Hippocampal formation (tissue), 2 donors: ENCODE measurements around the gene NOS1.
A peak's percentile ranks its signal among the peaks of the same experiment; 100 is the strongest.
"Not testable (repeated sequence)": the region's sequence is repeated elsewhere in the genome, so short reads cannot be mapped to it uniquely, and the experiment has no call there.

Source experiments
- DNase-seq, 2 donors: peaks; one replicate each; lab custom pipeline; 2025; lab: John Stamatoyannopoulos, UW

Gene NOS1

DNA sequence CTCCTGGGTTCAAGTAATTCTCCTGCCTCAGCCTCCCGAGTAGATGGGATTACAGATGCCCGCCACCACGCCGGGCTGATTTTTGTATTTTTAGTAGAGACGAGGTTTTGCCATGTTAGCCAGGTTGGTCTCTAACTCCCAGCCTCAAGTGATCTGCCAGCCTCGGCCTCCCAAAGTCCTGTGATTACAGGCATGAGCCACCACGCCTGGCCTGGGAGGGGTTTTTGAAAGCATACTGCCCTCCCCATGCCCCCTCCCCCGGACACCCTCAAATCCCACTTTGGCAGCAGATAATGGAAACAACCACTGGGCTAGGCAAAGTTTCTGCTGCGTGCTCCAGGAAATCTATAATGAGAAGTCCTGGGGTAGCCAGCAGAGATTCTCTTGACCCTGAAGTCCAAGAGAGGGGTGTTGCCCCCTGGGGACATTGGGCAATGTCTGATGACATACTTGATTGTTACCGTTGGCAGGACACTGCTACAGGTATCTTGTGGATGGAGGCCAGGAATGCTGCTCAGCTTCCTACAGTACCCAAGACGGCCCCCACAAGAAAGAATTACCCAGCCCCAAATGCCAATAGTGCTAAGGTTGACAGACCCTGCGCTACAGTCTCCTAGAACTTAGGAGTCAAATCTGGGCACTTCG lies 152.5 kb downstream of the NOS1 start:
- no peak for DNase-seq

DNA sequence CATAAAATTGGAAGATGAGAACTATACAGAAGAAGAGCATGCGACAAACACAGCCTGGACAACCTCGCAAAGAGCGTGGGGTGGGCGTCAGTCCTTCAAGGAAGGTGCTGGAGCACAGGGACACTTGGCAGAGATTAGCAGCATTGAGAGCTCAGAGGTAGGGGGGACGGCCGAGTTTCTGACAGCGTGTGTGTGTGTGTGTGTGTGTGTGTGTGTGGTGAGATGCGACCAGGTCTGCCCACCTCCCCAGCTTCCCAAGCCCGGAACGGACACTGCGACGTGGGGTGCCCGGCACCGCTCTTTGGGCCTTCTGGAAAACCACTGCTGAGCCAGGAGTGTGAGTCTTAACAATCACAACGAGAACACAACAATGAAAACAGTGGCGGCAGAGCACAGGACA lies 153.2 kb downstream of the NOS1 start:
- DNase-seq: no peak

DNA sequence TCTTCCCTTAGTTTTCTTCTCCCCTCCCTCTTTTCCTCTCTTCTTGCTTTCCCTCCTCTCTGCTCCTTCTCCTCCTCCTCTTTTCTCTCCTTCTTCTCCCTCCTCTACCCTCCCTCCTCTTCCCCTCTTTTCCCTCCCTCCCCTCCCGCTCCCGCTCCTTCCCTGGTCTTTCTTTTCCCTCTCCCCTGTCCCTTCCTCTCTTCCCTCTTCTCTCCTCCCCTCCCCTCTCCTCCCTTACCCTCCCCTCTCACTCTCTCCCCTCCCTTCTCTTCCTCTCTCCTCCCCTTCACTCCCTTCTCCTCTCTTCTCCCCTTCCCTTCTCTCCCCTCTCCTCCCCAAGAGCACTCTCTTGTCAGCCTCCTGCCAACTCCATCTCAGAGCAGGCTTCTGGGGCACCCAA lies 153.8 kb downstream of the NOS1 start:
- no peak for DNase-seq

DNA sequence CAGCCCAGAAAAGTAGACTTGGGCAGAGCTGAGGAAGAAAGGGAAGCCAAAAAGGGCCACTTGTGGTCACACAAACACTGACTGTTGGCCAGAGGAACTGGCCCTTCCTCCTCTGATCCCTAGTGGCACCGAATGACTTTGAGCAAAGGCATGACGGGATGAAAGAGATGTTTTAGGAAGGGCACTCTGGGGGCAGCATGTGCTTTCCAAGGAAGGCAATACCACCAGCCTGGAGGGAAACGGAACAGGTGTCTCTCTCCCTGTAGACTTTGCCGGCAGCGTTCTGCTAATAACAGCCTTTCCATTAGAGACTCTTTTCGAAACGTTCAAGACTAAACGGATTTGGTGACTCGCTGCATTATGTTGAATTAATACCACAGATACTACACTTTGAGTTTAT lies 158.9 kb downstream of the NOS1 start:
- no peak for DNase-seq

DNA sequence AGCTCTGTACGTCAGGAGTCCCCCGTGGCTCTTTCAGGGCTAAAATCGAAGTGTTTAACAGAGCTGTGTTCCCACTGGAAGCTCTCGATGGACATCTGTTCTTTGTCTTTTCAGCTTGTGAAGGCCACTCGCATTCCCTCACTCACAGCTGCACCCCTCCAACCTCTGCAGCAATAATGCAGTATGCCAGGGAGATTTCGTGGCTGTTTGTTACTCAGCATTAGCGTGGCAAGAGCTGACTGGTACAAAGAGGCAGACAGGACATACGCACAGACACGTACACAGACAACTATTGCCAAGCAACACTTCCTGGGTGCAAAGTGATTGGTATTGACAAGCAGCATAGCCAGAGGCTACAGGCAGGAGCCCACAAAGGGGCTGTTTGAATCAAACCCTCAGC lies 159.4 kb downstream of the NOS1 start:
- DNase-seq: no peak

DNA sequence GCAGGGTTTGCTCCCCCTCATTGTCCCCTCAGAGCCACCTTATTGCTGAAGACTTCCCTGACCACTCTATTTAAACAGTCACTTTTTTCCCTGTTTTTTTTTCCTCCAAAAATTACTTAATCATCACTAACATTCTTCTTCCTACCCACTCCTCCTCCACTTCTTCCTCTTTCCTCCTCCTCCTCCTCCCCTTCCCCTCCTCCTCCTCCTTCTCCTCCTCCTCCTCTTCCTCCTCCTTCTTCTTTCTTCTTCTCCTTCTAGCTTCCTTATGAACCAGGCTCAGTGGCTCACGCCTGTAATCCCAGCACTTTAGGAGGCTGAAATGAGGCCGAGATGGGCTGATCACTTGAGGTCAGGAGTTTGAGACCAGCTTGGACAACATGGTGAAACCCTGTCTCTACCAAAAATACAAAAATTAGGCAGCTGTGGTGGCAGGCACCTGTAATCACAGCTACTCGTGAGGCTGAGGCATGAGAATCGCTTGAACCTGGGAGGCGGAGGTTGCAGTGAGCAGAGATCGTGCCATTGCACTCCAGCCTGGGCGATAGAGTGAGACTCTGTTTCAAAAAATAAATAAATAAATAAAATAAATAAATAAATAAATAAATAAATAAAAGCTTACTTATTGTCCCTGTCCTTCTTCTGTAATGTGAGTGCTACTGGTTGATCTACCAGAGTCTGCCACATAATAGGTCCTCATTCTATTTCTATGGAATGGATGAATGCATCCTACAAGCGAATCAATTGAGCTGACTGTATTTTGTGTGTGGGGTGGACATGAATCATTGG lies 161.3 kb downstream of the NOS1 start:
- DNase-seq: not testable (repeated sequence)

DNA sequence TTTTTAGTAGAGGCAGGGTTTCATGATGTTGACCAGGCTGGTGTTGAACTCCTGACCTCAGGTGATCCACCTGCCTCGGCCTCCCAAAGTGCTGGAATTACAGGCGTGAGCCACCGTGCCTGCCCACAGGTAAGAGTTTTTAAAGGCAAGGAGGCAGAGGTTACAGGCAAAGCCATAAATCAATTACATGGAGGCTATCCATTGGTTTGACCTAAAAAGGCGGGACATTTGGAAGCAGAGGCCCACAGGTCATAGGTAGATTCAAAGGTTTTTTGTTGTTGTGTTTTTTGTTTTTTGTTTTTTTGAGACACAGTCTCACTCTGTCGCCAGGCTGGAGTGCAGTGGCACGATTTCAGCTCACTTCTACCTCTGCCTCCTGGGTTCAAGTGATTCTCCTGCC lies 165.1 kb downstream of the NOS1 start:
- DNase-seq: not testable (repeated sequence)

DNA sequence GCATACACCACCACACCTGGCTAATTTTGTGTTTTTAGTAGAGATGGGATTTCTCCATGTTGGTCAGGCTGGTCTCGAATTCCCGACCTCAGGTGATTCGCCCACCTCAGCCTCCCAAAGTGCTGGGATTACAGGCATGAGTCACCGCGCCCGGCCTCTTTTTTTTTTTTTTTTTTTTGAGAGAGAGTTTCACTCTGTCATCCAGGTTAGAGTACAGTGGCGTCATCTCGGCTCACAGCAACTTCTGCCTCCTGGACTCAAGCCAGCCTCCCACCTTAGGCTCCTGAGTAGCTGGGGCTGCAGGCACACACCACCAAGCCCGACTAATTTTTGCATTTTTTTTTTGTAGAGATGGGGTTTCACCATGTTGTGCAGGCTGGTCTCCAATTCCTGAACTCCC lies 166.4 kb downstream of the NOS1 start:
- DNase-seq: not testable (repeated sequence)

DNA sequence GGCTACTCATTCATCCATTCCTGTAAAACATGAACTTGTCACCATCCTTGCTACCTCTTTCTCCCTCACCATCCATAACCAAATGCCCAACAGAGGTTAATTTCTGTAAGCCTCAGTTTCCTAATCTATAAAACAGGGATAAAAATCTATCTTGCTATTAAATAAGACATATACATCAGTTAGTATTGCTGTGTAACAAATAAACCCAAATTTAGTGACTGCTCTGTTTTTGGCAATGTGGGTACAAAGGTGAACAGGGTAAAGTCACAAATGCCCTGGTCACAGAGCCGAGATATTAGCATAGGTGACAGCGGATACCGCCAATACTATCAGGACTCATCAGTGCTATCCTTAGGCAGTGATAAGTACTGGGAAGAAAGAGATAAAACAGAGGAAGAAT lies 167.5 kb downstream of the NOS1 start:
- DNase-seq: no peak

DNA sequence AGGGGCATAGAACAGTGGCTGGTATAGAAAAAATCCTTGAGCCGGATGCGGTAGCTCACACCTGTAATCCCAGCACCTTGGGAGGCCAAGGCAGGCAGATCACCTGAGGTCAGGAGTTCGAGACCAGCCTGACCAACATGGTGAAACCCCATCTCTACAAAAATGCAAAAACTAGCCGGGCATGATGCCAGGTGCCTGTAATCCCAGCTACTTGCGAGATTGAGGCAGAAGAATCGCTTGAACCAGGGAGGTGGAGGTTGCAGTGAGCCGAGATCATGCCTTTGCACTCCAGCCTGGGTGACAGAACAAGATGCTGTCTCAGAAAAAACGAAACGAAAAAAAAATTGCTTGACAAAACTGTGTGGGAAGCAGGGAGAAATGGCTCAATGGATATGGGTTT lies 168.8 kb downstream of the NOS1 start:
- DNase-seq: not testable (repeated sequence)

DNA sequence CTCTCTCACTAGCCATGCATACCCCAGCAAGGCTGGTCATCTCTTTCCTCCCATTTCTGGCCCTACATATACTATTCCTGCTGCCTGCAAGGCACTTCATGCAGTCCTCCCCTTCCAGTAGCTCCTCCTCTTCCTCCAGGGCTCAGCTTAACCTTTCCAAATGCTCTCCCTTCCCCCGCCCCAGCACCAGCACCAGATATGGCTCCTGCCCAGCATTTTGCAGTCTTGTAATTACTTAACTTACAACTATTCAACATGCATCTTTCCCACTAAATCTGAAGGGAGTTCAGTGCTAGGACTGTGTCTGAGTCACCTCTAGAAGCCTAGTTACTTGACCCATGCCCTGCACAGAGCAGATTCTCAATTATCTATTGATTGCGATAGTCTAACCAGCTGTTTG lies 169.4 kb downstream of the NOS1 start:
- DNase-seq: no peak

DNA sequence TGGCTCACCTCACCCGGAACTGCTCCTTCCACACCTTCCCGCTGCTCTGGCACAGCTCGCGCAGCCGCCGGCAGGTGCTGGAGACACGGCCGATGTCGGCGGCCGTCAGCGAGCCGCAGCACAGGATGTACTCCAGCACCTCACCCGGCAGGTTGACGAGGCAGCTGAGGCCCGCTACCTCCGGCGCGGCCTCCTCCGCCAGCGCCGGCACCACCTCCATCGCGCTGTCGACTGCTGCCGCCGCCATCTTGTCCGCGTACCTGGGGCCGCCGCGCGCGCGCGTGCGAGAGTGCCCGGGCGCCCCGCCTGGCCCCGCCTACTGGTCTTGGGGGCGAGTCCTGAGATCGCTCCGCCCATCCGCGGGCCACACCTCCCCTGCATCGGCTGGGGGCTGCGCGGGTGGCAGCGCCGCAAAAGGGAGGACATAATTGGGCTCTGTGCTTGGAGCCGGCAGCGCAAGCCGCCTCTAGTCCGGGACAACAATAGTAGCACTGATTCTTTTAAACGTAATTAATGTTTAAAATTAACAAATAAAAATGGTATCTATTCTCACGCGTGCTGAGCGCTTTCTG lies 171.1 kb downstream of the NOS1 start, which contains the start of gene FBXO21:
TSS of gene FBXO21 (minus strand) at position 261 of the 572 bp plus-strand sequence. CDS start at position 247, 14 bp downstream.
- peak; percentile 88 to 91 for DNase-seq

DNA sequence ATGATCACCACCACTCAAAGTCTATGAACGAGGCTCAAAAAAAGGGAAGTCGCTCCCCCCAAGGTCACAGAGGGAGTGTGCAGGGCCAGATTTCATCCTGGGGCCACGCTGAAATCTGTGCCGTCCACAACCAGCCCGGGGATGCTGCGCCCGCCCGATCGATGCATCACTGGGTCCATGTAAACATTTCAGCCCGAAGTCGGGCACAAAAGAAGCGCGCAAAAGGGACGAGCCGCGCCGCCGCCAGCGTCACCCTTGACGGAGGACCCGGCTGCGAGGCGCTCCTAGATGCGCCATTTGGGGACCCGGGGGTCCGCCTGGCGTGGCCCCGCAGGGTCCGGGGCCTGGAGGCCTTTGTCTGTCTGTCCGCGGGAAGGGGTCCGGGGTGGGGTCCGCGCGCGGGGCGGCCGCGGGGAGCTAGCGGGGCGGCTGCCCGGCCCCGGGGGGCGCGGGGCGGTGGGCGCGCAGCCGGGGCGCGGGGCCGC lies 171.7 kb downstream of the NOS1 start:
- peak in 1 of 2 donors; percentile 35 for DNase-seq

DNA sequence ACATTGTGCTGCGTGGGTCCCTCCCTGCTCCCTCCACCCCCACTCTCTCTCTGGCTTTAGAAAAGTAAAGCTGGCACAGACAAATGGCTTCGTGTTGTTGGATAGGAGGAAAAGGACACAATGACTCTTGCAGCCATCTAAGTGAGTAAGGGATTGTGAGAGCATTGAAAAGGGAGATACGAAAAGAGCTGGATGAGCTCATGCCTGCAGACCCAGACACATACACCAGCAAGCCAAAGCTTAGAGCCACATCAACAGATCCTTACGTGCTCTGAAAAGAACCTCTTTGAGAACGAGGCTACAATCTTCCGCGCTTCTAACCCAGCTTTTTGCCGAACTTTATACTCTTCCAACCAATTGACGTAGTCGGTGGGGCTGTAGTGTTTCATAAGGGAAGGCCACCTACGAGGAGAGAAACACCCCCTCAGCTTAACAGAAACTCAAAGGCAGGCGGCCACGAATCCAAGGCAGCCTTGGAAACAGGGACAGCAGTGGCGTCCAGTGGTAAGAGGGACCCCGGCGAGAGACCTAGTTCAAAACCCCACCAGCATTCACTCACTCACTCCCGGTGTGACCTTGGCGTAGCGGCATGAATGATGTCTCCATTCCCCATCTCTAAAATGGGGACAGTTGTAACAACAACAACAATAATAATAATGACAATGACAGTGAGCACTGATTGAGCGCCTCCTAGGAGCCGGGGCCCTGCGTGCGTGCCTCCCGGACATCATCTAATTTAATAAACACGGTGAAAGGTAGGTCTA lies 172.3 kb downstream of the NOS1 start:
- peak; percentile 21 to 83 for DNase-seq

DNA sequence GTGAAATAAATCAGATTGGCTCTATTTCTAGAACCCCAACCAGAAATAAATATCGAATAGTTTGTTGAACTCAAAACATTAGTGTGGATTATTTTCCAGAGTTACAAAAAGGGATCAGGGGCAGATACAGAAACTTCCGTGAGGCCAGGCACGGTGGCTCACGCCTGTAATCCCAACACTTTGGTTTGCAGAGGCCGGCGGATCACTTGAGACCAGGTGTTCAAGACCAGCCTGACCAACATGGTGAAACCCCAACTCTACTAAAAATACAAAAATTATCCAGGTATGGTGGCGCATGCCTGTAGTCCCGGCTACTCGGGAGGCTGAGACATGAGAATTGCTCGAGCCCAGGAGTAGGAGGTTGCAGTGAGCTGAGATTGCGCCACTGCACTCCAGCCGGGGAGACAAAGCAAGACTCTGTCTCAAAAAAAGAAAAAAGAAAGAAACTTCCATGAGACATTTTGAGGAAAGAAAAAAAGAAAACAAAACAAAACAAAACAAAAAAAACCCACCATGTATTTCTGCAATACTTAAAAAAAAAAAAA lies 173.2 kb downstream of the NOS1 start:
- no peak for DNase-seq

DNA sequence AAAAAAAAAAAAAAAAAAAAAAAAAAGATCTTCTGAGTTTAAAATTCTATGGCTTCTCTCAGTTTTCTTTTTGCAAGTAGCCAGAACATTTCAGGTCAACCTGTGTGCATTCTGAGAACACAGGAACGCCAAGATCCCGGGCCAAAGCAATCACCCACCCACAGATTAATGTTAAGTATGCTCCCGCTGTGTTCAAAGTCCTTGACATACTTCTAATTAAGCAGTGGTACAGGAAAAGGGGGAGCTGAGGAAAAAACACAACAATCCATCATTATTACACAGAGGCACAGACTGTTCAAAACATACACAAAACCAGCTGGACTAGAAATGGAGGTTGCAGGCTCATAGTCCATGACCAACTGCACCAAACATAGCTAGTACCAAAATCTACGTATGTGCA lies 174.0 kb downstream of the NOS1 start:
- DNase-seq: no peak

DNA sequence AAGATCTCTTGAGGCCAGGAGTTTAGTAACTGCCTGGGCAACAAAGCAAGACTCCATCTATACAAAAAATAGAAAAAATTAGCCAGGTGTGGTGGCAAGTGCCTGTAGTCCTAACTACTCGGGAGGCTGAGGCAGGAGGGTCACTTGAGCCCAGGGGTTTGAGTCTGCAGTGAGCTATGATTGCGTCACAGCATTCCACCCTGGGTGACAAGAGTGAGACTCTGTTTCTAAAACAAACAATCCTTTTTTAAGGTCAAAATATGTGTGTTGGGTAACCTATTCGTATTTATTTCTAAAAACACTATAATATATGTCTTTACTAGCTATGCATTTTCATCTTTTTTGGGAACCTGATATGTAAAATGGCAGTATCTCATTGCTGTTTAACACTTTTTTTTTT lies 178.6 kb downstream of the NOS1 start:
- no peak for DNase-seq

DNA sequence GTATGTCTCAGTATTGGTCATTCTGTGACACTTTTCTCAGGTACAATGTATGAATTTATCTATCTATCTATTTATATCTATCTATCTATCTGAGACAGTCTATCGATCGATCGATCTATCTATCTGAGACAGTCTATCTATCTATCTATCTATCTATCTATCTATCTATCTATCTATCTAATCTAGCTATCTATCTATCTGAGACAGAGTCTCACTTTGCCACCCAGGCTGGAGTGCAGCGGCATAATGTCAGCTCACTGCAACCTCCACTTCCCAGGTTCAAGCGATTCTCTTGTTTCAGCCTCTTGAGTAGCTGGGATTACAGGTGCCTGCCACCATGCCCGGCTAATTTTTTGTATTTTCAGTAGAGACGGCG lies 180.0 kb downstream of the NOS1 start:
- DNase-seq: not testable (repeated sequence)

DNA sequence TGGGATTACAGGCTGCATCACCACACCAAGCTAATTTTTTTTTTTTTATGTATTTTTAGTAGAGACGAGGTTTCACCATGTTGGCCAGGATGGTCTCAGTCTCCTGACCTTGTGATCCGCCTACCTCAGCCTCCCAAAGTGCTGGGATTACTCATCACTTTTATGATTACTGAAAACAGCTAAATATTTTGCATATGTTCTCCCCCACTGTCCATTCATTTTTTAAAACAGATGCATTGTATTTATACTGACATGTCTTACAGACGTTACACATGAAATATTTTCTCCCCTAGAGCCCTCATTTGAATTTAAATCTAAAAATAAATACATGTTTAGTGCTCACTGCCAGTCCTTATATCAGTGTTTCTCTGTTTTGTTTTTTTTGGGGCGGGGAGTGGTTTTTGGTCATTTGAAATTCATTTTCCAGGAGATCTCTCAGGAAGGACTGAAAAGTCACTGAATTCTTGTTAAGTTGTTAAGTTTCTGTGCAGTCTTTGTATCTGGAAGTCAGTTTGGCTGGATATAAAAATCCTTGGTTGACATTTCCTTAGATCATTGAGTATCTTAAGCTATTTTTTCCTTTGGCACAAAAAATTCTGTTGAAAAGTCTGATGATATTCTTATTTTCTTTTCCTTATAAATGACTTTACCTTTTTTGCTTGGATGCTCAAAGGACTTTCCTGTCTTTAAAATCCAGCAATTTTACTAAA lies 180.5 kb downstream of the NOS1 start:
- no peak for DNase-seq

DNA sequence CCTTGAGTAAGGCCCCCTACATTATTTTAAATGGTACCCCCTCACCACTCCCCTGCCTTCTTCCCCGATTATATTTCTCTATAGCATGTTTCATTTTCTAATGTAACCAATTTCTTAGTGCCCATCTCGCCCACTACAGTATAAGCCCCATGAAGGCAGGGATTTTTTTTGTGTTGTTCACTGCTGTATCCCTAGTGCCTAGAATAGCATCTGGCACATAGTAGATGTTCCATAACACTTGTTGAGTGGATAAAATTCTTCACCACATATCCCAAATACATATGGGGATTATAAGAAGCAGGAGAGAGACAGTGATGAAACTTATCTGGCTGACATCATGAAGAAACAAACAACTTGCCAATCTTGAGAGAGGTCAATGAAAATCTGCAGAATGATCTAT lies 182.7 kb downstream of the NOS1 start:
- DNase-seq: no peak

DNA sequence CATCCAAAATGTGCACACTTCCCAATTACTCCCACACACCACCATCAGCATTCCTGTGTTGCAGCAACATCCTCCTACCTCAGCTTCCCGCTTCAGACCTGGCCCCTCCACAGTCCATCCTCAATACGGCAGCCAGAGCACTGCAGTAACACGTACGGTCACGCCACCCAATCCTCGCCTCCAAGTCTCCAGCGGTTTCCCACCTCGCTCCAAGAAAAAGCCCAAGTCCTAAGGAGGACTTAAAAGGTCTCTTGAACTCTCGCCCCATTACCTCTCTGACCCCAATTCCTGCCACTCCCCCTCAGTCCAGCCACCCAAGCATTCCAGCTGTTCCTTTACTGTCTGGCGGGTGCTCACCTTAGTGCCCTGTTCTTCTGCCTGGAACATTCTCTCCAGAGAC lies 183.1 kb downstream of the NOS1 start:
- DNase-seq: no peak
